Tibial artery (tissue), 4 donors: ENCODE results near the gene KLHL40.

Experiments
- DNase-seq, 2 donors: peaks; one replicate each; pipeline ENCODE4 v3.0.0-alpha.2; 2019
- H3K27ac ChIP-seq, 2 donors: fragments of 200-600 bp; sonication (generic) in 1 of 2; 1 replicate in 1 of 2; 2 replicates in 1 of 2; pipeline ENCODE4 v1.5.1; 2018 to 2019; ENCODE audit warnings: mild to moderate bottlenecking in 1 of 2
- H3K27me3 ChIP-seq, 2 donors: fragments of 200-600 bp; sonication (generic) in 1 of 2; one replicate each; pipeline versions ENCODE4 v1.5.1 to v1.6.0; 2016 to 2019
- H3K36me3 ChIP-seq, 3 donors: fragments of 200-600 bp; sonication (generic) in 2 of 3; one replicate each; pipeline ENCODE4 v1.5.1; 2016 to 2019; ENCODE audit warnings: mild to moderate bottlenecking in 2 of 3
- H3K4me1 ChIP-seq, 4 donors: fragments of 200-600 bp; sonication (generic) in 2 of 4; 1 replicate in 3 of 4; 2 replicates in 1 of 4; pipeline ENCODE4 v1.5.1; 2016 to 2019
- H3K4me3 ChIP-seq, 2 donors: fragments of 200-600 bp; sonication (generic) in 1 of 2; 1 replicate in 1 of 2; 2 replicates in 1 of 2; pipeline ENCODE4 v1.5.1; 2018 to 2019; ENCODE audit warnings: mild to moderate bottlenecking in 2 of 2
- H3K9me3 ChIP-seq, 3 donors: fragments of 200-600 bp; sonication (generic) in 1 of 3; one replicate each; pipeline ENCODE4 v1.5.1; 2016 to 2019
- CTCF ChIP-seq, 2 experiments: fragments of 200-600 bp in 1 of 2; fragments of 450-650 bp in 1 of 2; IDR thresholded peaks; one replicate each; pipeline ENCODE4 v1.5.1; 2017 to 2019; ENCODE audit warnings: antibody characterized with exemption in 2 of 2, mild to moderate bottlenecking in 1 of 2, moderate library complexity in 1 of 2
- intact Hi-C: fragments of 100-400 bp; cut with DNase I; formaldehyde crosslinking; loops from one replicate; pipeline ENCODE4 v1.15.0; 2023; ENCODE audit warnings: low total_unique reads

Gene KLHL40

GRCh38 chr3:42665050-42665878, 20.1 kb upstream of the KLHL40 start:
- H3K27ac ChIP-seq, result peak overlapping the region; percentile 68 to 81
- H3K27me3 ChIP-seq, result no peaks in the 10 kb centered on the region
- peak in 1 of 2 donors; percentile 65 for DNase-seq
- TF ChIP-seq CTCF (IDR thresholded peaks at IDR 0.05), result no peak
- intact Hi-C loops, result no loop called here
- H3K36me3 ChIP-seq, result peaks cover 0 to 41% (median 9%) of the 10 kb centered on the region in 3 donors
- peaks cover 0 to 38% (median 26%) of the 10 kb centered on the region in 4 donors for H3K4me1 ChIP-seq
- no peaks in the 10 kb centered on the region for H3K9me3 ChIP-seq
- no peak overlapping the region for H3K4me3 ChIP-seq

GRCh38 chr3:42666022-42666421, 19.3 kb upstream of the KLHL40 start:
- DNase-seq, result peak in 1 of 2 donors; percentile 68
- Histone ChIP-seq H3K27me3 (no peaks in the 10 kb centered on the region), H3K36me3 (peaks cover 0 to 33% (median 9%) of the 10 kb centered on the region in 3 donors), H3K4me3 (no peak overlapping the region), H3K9me3 (no peaks in the 10 kb centered on the region), H3K27ac (peak overlapping the region; percentile 68 to 81), H3K4me1 (peaks cover 0 to 34% (median 25%) of the 10 kb centered on the region in 4 donors)
- TF ChIP-seq CTCF (IDR thresholded peaks at IDR 0.05), result no peak
- intact Hi-C loops, result no loop called here

- intact Hi-C loops, result no loop called here
- H3K27me3 ChIP-seq, result no peaks in the 10 kb centered on the region
- H3K4me3 ChIP-seq, result no peak overlapping the region
- peak overlapping the region; percentile 68 to 81 for H3K27ac ChIP-seq
- H3K9me3 ChIP-seq, result no peaks in the 10 kb centered on the region
- no peak for TF ChIP-seq CTCF (IDR thresholded peaks at IDR 0.05)
- H3K4me1 ChIP-seq, result peaks cover 0 to 34% (median 25%) of the 10 kb centered on the region in 4 donors
- H3K36me3 ChIP-seq, result peaks cover 0 to 28% (median 9%) of the 10 kb centered on the region in 3 donors
- DNase-seq, result no peak
Measured at GRCh38 chr3:42666577-42666998, 18.7 kb upstream of the KLHL40 start.

GRCh38 chr3:42667096-42667522, 18.2 kb upstream of the KLHL40 start:
- no peak for TF ChIP-seq CTCF (IDR thresholded peaks at IDR 0.05)
- Histone ChIP-seq H3K36me3 (peaks cover 0 to 24% (median 9%) of the 10 kb centered on the region in 3 donors), H3K4me1 (peaks cover 0 to 34% (median 25%) of the 10 kb centered on the region in 4 donors), H3K9me3 (no peaks in the 10 kb centered on the region), H3K27me3 (no peaks in the 10 kb centered on the region), H3K4me3 (no peak overlapping the region), H3K27ac (peak overlapping the region; percentile 68 to 81)
- intact Hi-C loops, result no loop called here
- peak in 1 of 2 donors; percentile 65 for DNase-seq

DNA sequence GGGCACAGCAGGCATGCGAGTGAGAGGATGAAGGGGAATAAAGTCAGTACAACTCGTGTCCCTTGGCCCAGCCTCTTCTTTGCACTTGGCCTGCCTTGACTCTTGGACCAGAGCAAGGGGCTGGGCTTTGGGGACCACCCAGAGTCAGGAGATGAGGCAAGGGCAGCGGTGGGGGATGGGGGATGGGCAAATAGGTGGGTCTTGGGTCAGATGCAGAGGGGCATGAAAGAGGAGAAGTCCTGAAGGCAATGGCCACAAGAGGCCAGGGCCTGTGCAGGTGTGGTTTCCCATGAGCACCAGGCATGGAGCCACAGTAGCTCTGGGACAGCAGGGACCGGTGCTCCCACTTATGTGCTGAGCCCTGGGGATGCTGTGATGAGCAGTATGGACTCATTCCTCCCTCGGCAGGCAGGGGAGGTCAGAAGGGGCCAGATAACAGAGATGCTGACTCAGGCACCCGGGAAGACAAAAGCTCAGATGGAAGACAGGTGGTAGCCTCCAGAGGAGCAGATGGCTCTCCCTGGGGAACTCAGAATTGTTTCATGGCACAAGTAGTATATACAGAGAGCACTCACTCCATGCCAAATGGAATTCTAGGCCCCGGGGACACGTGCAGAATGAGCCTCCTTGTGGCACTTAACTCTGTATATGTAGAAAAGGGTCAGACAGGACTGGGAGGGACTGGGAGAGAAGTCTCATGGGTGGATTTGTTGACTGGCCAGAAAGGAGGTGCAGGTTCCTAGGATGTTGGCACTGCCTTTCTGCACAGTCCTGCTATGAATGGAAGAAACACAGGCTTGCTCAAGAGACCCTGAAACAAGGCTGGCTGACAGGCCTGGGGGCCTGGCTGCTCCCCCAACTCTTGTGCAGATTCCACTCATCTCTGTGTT, 17.6 kb upstream of the KLHL40 start:
- no peaks in the 10 kb centered on the region for H3K27me3 ChIP-seq
- H3K27ac ChIP-seq, result peak overlapping the region in 1 of 2 donors; percentile 81
- H3K36me3 ChIP-seq, result peaks cover 0 to 17% (median 8%) of the 10 kb centered on the region in 3 donors
- peaks cover 0 to 34% (median 25%) of the 10 kb centered on the region in 4 donors for H3K4me1 ChIP-seq
- H3K9me3 ChIP-seq, result no peaks in the 10 kb centered on the region
- no peak overlapping the region for H3K4me3 ChIP-seq
- intact Hi-C loops, result no loop called here
- TF ChIP-seq CTCF (IDR thresholded peaks at IDR 0.05), result no peak
- DNase-seq, result peak in 1 of 2 donors; percentile 63
